Measurements from ENCODE around the gene LRRFIP1.
"Not testable (repeated sequence)": the region's sequence is repeated elsewhere in the genome, so short reads cannot be mapped to it uniquely, and the experiment has no call there.

LRRFIP1 gene

GRCh38 chr2:237604391-237604790 is 23.0 kb upstream of the LRRFIP1 start:
- no peak overlapping the region for H3K4me3 ChIP-seq (ENCODE audit: low read depth, low read length)
- TF ChIP-seq CTCF (conservative IDR thresholded peaks at IDR 0.05; ENCODE audit: low read depth, low read length): no peak
- DNase-seq (ENCODE audit: low read depth): no peak

GRCh38 chr2:237604960-237605359 is 22.4 kb upstream of the LRRFIP1 start:
- TF ChIP-seq CTCF (conservative IDR thresholded peaks at IDR 0.05; ENCODE audit: low read depth, low read length): peak; percentile 45

GRCh38 chr2:237606522-237606921 is 20.9 kb upstream of the LRRFIP1 start:
- H3K4me3 ChIP-seq (ENCODE audit: low read depth, low read length); DNase-seq (ENCODE audit: low read depth): not testable (repeated sequence)

More at GRCh38 chr2:237604960-237605359, 22.4 kb upstream of the LRRFIP1 start:
- DNase-seq (ENCODE audit: low read depth): no peak
- H3K4me3 ChIP-seq (ENCODE audit: low read depth, low read length): no peak overlapping the region

GRCh38 chr2:237612527-237613357 is 14.6 kb upstream of the LRRFIP1 start:
- H3K4me3 ChIP-seq (ENCODE audit: low read depth, low read length): no peak overlapping the region
- DNase-seq (ENCODE audit: low read depth): no peak
- no peak for TF ChIP-seq CTCF (conservative IDR thresholded peaks at IDR 0.05; ENCODE audit: low read depth, low read length)

- TF ChIP-seq CTCF (conservative IDR thresholded peaks at IDR 0.05; ENCODE audit: low read depth, low read length): no peak
- no peak overlapping the region for H3K4me3 ChIP-seq (ENCODE audit: low read depth, low read length)
- no peak for DNase-seq (ENCODE audit: low read depth)
Measured at GRCh38 chr2:237613679-237614078, 13.7 kb upstream of the LRRFIP1 start.

GRCh38 chr2:237614151-237614720 is 13.2 kb upstream of the LRRFIP1 start:
- DNase-seq (ENCODE audit: low read depth): peak; percentile 58
- no peak overlapping the region for H3K4me3 ChIP-seq (ENCODE audit: low read depth, low read length)
- peak; percentile 20 for TF ChIP-seq CTCF (conservative IDR thresholded peaks at IDR 0.05; ENCODE audit: low read depth, low read length)

GRCh38 chr2:237615631-237616249 is 11.6 kb upstream of the LRRFIP1 start:
- no peak for TF ChIP-seq CTCF (conservative IDR thresholded peaks at IDR 0.05; ENCODE audit: low read depth, low read length)
- H3K4me3 ChIP-seq (ENCODE audit: low read depth, low read length): no peak overlapping the region
- no peak for DNase-seq (ENCODE audit: low read depth)
